Brain microvascular endothelial cell (primary cell): ENCODE data around the gene EXT2.

Experiments
- DNase-seq: peaks from one replicate; pipeline ENCODE4 v3.0.0-alpha.2; 2020
- H3K27ac ChIP-seq: fragments of 250-450 bp; sonication (Bioruptor Pico); 2 replicates; pipeline ENCODE4 v1.5.1; 2020; ENCODE audit warnings: mild to moderate bottlenecking, moderate library complexity
- H3K27me3 ChIP-seq: fragments of 250-450 bp; sonication (Bioruptor Pico); replicated peaks from 2 replicates; pipeline ENCODE4 v1.5.1; 2020; ENCODE audit warnings: mild to moderate bottlenecking
- H3K36me3 ChIP-seq: fragments of 250-450 bp; sonication (Bioruptor Pico); replicated peaks from 2 replicates; pipeline ENCODE4 v1.5.1; 2020; ENCODE audit warnings: mild to moderate bottlenecking
- H3K4me3 ChIP-seq: 2 replicates; pipeline ENCODE4 v1.5.1; 2011; ENCODE audit warnings: low read depth, mild to moderate bottlenecking, control low read depth, low read length, moderate library complexity
- in situ Hi-C: cut with HindIII; loops from 2 replicates; pipeline ENCODE4 v1.10.0; 2017; ENCODE audit warnings: low sequenced_read_pairs, low pct_ligation_motif_present
- TF ChIP-seq, protein P1 (sequence below): IDR thresholded peaks from 2 replicates; pipeline ENCODE4 v1.5.1; 2011; ENCODE audit warnings: low read depth, mild to moderate bottlenecking, moderate library complexity, low read length, control low read depth, inconsistent platforms; ENCODE audit errors: missing control alignments

Gene EXT2

DNA sequence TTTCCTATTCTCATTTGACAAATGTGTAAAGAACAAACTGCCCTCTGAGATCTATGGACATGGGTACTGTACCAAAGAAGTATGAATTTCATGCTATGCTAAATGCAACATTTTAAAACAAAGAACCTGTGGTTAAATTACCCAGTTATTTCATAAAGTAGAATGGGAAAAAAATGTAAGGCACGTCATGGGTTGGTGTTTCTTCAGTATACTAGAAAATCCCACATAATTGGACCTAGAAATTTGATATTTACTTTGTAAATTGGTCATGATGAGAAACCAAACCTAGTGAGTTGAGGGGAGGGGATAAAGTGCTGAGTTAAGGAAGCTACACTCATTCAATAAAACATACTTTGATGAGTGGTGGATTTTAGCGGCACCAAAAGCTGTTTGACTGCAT, 110.4 kb downstream of the EXT2 start:
- TF ChIP-seq, protein P1, sequence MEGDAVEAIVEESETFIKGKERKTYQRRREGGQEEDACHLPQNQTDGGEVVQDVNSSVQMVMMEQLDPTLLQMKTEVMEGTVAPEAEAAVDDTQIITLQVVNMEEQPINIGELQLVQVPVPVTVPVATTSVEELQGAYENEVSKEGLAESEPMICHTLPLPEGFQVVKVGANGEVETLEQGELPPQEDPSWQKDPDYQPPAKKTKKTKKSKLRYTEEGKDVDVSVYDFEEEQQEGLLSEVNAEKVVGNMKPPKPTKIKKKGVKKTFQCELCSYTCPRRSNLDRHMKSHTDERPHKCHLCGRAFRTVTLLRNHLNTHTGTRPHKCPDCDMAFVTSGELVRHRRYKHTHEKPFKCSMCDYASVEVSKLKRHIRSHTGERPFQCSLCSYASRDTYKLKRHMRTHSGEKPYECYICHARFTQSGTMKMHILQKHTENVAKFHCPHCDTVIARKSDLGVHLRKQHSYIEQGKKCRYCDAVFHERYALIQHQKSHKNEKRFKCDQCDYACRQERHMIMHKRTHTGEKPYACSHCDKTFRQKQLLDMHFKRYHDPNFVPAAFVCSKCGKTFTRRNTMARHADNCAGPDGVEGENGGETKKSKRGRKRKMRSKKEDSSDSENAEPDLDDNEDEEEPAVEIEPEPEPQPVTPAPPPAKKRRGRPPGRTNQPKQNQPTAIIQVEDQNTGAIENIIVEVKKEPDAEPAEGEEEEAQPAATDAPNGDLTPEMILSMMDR = no peak
- Histone ChIP-seq H3K4me3 (no peak overlapping the region), H3K36me3 (no peaks in the 10 kb centered on the region), H3K27ac (no peak overlapping the region), H3K27me3 (no peaks in the 10 kb centered on the region)
- in situ Hi-C loops = no loop called here
- no peak for DNase-seq

DNA sequence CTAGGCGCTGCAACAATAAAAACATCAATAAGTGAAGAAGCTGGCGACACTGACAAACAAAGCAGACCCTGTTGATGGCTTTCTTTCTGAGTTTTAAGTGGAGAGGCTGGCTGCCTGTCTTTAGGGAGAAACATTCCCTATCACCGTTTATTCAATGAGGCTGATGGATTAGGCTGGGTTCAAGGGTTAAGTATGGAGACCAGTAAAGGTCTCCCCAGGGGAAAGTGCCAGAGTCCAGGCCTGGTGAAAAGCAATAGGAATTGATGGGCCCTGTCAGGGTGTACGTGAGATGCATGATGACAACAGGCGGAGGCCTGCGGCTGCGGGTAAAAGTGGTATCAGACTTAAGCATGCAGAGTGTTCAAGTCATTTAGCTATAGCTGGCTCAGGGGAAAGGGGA, 111.8 kb downstream of the EXT2 start:
- Histone ChIP-seq H3K4me3 (no peak overlapping the region), H3K27me3 (no peaks in the 10 kb centered on the region), H3K36me3 (no peaks in the 10 kb centered on the region), H3K27ac (no peak overlapping the region)
- no peak for DNase-seq
- TF ChIP-seq, protein P1 = no peak
- in situ Hi-C loops = no loop called here

DNA sequence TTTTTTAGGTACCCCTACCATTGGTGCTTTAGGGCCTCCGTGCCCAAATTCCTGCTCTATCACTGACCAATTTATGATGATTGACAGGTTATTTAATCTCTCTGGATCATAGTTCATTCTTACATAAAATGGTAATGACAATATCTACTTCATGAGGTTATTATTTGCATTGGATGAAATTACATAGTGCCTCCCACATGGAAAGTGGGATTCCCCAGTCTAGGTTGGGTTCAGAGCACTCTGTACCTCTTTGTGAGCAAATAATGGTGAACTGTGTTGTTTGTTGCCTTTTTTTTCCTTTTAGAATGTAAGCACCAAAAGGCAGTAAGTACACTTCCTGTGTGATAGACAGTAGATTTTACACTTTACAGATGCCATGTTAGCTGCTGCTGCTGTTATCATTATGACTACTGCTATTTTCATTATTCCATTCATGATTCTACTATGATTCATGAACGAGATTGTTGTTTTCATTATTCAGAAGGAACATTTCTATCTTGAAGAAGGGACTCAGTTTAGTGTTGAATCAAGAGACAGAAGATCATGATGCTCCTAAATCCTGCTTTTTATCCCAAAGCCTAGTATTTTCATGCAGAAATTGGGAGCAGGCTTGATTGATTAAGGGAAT, 113.6 kb downstream of the EXT2 start:
- H3K36me3 ChIP-seq = no peaks in the 10 kb centered on the region
- in situ Hi-C loops = no loop called here
- DNase-seq = no peak
- TF ChIP-seq, protein P1 = no peak
- H3K4me3 ChIP-seq = no peak overlapping the region
- H3K27ac ChIP-seq = peak overlapping the region; percentile 36
- H3K27me3 ChIP-seq = no peaks in the 10 kb centered on the region

DNA sequence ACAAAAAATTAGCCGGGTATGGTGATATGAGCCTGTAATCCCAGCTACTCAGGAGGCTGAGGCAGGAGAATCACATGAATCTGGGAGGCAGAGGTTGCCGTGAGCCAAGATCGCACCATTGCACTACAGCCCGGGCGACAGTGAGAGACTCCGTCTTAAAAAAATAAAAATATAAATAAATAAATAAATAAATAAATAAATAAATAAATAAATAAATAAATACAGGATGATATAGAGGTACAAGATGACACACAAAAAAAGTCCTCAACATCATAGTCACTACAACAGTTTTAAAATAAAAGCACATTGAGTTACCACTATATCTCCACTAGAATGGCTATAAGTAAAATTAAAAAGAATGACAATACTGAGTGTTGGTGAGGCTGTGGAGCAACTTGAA, 116.7 kb downstream of the EXT2 start:
- no peaks in the 10 kb centered on the region for H3K27me3 ChIP-seq
- no peak for DNase-seq
- H3K27ac ChIP-seq = no peak overlapping the region
- TF ChIP-seq, protein P1 = no peak
- in situ Hi-C loops = no loop called here
- H3K4me3 ChIP-seq = no peak overlapping the region
- no peaks in the 10 kb centered on the region for H3K36me3 ChIP-seq

DNA sequence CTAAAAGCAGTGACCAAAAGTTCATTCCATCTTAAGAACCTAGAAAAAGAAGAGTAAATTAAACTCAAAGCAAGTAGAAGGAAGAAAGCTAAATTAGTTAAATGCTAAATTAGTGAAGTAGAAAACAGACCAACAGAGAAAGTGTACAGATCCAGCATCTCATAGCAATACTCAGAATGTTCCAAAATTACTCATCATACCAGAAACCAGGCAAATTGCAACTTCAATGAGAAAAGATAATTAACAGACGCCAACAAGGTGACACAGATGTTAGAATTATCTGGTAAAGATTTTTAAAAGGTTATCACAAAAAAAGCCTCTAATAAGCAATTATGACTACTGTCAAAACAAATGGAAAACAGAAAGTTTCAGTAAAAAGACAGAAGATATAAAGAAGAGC, 117.7 kb downstream of the EXT2 start:
- in situ Hi-C loops = no loop called here
- TF ChIP-seq, protein P1 = no peak
- Histone ChIP-seq H3K27ac (no peak overlapping the region), H3K4me3 (no peak overlapping the region), H3K27me3 (no peaks in the 10 kb centered on the region), H3K36me3 (no peaks in the 10 kb centered on the region)
- DNase-seq = no peak

DNA sequence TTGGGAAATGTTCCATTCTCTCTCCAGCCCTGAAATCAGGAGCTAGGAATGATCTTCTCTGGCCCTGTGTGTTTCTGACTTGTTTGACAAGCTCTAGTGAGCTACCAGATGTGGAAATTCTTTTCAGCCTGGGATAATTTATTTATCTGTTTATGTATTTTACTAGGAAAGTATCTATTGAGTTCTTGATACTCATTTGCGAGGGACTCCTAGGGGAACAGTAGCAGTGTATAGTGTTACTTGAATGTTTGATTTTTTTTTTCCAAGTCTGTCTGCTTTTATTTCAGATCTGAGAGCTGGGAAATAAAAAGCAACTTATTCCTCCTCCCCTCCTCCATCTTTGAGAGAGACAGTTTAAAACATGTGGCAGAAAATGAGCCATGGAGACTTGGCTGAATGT, 122.0 kb downstream of the EXT2 start:
- in situ Hi-C loops = no loop called here
- H3K27me3 ChIP-seq = no peaks in the 10 kb centered on the region
- TF ChIP-seq, protein P1 = no peak
- no peak overlapping the region for H3K4me3 ChIP-seq
- DNase-seq = no peak
- H3K36me3 ChIP-seq = no peaks in the 10 kb centered on the region
- H3K27ac ChIP-seq = no peak overlapping the region
